LNCAP (cell line): ENCODE data around the gene ASPSCR1.

Experiments used
- CTCF ChIP-seq: fragments of 450-650 bp; IDR thresholded peaks from 2 replicates; pipeline ENCODE4 v1.5.1; 2017; ENCODE audit warnings: mild to moderate bottlenecking

ASPSCR1 gene

DNA sequence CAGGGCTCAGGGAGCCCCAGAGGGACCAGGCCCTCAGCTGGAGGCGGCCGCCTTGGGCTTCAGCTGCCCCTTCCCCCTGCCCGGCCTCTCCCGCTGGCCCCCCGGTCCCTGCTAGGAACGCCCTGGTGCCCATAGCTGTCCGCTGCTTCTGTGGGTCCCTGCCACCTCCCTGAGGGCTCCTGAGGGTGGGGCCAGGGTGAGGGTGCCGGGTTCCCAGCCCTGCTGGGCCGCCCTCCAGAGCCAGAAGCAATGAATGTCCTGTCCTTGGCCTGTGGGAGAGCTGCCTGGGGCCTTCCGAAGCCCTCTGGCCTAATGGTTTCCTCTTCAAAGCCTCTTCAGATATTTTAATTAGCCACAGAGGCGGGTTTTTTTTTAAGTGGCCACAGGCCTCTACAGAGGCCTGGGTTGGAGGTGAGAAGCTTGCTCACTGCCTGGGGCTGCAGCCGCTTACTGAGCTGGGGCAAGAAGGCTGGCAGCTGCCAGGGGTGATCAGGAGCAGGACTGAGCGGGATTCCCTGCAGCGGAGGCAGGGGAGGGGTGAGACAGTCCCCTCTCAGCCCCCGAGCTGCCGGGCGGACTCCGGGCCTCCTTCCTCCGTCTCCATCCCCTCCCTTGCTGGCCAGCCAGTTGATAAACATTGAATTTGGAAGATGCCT lies 35.3 kb downstream of the ASPSCR1 start:
- TF ChIP-seq CTCF: no peak

- TF ChIP-seq CTCF: no peak
Observed at GRCh38 chr17:82013341-82013740, 35.9 kb downstream of the ASPSCR1 start.

- no peak for TF ChIP-seq CTCF
Observed at GRCh38 chr17:82013772-82014321, 36.4 kb downstream of the ASPSCR1 start.

DNA sequence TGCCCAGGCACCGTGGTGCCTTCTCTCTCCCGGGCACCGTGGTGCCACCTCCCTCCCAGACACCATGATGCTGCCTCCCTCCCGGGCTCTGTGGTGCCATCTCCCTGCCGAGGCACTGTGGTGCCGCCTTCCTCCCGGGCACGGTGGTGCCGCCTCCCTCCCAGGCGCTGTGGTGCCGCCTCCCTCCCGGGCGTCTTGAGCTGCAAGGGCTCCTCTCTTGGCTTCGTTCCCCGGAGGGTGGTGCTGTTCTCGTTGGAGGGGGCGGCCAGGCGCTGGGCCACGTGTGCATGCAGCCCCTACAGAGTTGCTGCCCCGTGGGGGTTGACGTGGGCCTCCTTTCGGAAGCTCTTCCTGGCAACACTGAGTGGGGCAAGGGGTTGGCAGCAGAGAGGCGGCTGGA lies 37.0 kb downstream of the ASPSCR1 start:
- TF ChIP-seq CTCF: no peak

- no peak for TF ChIP-seq CTCF
Observed at GRCh38 chr17:82014971-82015310, 37.5 kb downstream of the ASPSCR1 start.

- no peak for TF ChIP-seq CTCF
Observed at GRCh38 chr17:82015311-82015971, 38.0 kb downstream of the ASPSCR1 start.

DNA sequence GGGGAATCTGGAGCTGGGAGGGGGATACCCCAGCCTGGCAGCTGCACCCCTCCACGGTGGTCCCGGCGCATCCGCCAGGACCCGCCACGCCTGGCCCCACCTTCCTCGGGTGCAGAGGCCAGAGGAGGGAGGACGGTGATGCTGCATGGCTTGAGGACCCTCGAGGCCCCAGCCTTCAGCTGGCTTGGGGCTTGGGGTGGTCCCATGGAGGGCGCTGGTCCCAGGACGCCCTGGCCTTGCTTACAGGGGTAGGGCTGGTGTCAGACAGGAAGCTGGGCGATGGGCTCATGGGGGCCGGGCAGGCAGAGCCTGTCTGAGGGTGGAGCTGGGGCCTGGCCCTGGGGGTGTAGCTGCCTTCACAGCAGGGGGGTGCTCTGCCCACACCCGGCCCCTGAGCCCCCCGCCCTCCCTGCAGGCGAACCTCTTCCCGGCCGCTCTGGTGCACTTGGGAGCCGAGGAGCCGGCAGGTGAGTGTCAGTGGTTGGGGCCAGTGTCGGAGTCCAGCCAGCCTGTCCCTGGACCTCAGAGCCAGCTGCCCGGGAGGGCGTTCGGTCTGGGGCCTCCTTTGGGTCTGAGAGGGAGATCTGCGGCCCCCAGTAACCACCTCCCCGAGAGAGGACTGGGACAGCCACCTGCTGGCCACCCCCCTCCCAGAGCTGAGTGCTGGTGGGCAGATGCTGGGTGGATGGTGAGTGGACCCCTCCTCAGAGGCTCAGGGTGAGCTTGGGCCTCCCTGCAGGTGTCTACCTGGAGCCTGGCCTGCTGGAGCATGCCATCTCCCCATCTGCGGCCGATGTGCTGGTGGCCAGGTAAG lies 38.8 kb downstream of the ASPSCR1 start:
- TF ChIP-seq CTCF: no peak
